Measurements from ENCODE around the gene GRAMD1A. TPM values are rescaled to one million over a fixed set of nuclear protein-coding genes. Genes with fewer than 3 reads are reported as not detected.

Gene GRAMD1A
- total RNA-seq, 1 experiment from 2014 or later = 62.7 TPM

- Histone ChIP-seq H4K20me1 (ENCODE audit: insufficient read depth) (no peaks in the 10 kb centered on the region), H3K4me3 (no peak overlapping the region), H3K27me3 (ENCODE audit: insufficient read depth, low read depth) (peaks cover under 1% of the 10 kb centered on the region; the same call in 1 of the 2 replicates), H3K4me1 (replicated peaks; ENCODE audit: insufficient read depth) (peaks cover 6% of the 10 kb centered on the region; the same call in 1 of the 2 replicates), H3F3A (ENCODE audit: insufficient read depth, low read depth) (peaks cover 17% of the 10 kb centered on the region; the same call in 1 of the 2 replicates), H3K4me2 (no peak overlapping the region), H3K27ac (no peak overlapping the region), H3K79me2 (ENCODE audit: low read depth) (no peaks in the 10 kb centered on the region), H3K36me3 (ENCODE audit: low read depth) (no peaks in the 10 kb centered on the region), H3K9me3 (ENCODE audit: insufficient read depth, low read depth) (no peaks in the 10 kb centered on the region), H2AFZ (no peak overlapping the region), H3K9me2 (ENCODE audit: insufficient read depth) (no peaks in the 10 kb centered on the region)
- TF ChIP-seq, protein P1, sequence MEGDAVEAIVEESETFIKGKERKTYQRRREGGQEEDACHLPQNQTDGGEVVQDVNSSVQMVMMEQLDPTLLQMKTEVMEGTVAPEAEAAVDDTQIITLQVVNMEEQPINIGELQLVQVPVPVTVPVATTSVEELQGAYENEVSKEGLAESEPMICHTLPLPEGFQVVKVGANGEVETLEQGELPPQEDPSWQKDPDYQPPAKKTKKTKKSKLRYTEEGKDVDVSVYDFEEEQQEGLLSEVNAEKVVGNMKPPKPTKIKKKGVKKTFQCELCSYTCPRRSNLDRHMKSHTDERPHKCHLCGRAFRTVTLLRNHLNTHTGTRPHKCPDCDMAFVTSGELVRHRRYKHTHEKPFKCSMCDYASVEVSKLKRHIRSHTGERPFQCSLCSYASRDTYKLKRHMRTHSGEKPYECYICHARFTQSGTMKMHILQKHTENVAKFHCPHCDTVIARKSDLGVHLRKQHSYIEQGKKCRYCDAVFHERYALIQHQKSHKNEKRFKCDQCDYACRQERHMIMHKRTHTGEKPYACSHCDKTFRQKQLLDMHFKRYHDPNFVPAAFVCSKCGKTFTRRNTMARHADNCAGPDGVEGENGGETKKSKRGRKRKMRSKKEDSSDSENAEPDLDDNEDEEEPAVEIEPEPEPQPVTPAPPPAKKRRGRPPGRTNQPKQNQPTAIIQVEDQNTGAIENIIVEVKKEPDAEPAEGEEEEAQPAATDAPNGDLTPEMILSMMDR (conservative IDR thresholded peaks at IDR 0.05) = no peak
- TF ChIP-seq EZH2 (IDR thresholded peaks at IDR 0.05; ENCODE audit: low read depth) = no peak
- BruUV-seq (replicated peaks) = no TSS peak
- ChIA-PET POLR2A (ENCODE audit: unreplicated experiment) (no interaction called here), CTCF (no interaction called here)
- DNase-seq = no peak
- intact Hi-C loops (cut with micrococcal nuclease; ENCODE audit: unreplicated experiment) = no loop called here
Observed at GRCh38 chr19:35025969-35026368, 25.8 kb downstream of the GRAMD1A start.

DNA sequence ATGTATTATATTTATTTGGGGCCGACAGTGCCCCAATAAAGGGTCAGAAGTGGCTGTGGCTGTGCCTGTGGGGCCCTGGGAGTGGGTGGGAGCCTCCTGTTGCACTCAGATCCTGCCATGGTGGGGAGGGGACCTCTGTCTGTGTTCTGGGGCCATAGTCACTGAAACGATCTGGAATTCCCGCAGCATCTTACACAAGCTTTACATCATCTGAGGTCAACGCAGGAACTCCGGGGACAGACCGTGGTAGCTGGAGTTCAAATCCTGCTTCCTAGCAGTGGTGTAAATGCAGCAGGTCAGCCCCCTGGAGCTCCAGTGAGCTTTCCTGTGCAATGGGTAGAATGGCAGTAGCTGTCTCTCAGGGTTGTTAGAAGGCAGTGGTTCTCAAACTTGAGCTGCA is 26.3 kb downstream of the GRAMD1A start:
- ChIA-PET CTCF (no interaction called here), POLR2A (ENCODE audit: unreplicated experiment) (interaction anchor here (0.6 kb wide), 1 partner anchor 689 kb away, joined by 4 read pairs; no protein-coding TSS in a partner anchor)
- Histone ChIP-seq H4K20me1 (ENCODE audit: insufficient read depth) (no peaks in the 10 kb centered on the region), H3K27ac (no peak overlapping the region), H3K79me2 (ENCODE audit: low read depth) (no peaks in the 10 kb centered on the region), H3K4me1 (replicated peaks; ENCODE audit: insufficient read depth) (peaks cover 11% of the 10 kb centered on the region; the same call in 1 of the 2 replicates), H3F3A (ENCODE audit: insufficient read depth, low read depth) (peaks cover 20% of the 10 kb centered on the region), H3K27me3 (ENCODE audit: insufficient read depth, low read depth) (peaks cover 5% of the 10 kb centered on the region), H3K4me3 (no peak overlapping the region), H3K36me3 (ENCODE audit: low read depth) (no peaks in the 10 kb centered on the region), H3K4me2 (no peak overlapping the region), H3K9me3 (ENCODE audit: insufficient read depth, low read depth) (no peaks in the 10 kb centered on the region), H3K9me2 (ENCODE audit: insufficient read depth) (no peaks in the 10 kb centered on the region), H2AFZ (no peak overlapping the region)
- DNase-seq = no peak
- no TSS peak for BruUV-seq (replicated peaks)
- intact Hi-C loops (cut with micrococcal nuclease; ENCODE audit: unreplicated experiment) = no loop called here
- TF ChIP-seq, protein P1 (conservative IDR thresholded peaks at IDR 0.05) = no peak
- no peak for TF ChIP-seq EZH2 (IDR thresholded peaks at IDR 0.05; ENCODE audit: low read depth)

DNA sequence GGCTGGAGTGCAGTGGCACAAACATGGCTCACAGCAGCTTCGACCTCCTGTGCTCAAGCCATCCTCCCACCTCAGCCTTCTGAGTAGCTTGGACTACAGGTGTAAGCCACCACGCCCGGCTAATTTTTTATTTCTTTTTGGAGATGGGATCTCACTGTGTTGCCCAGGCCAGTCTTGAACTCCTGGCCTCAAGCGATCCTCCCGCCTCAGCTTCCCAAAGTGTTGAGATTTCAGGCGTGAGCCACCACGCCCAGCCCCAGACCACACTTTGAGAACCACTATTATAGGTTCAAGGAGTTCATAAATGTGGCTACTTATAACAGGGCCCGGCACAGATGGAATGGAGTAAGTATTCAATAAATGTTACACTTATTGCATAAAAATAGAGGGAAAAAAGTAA is 26.9 kb downstream of the GRAMD1A start:
- TF ChIP-seq, protein P1 (conservative IDR thresholded peaks at IDR 0.05) = no peak
- Histone ChIP-seq H3K4me2 (no peak overlapping the region), H3F3A (ENCODE audit: insufficient read depth, low read depth) (peaks cover 23% of the 10 kb centered on the region), H3K79me2 (ENCODE audit: low read depth) (no peaks in the 10 kb centered on the region), H4K20me1 (ENCODE audit: insufficient read depth) (no peaks in the 10 kb centered on the region), H3K4me1 (replicated peaks; ENCODE audit: insufficient read depth) (peaks cover 12% of the 10 kb centered on the region; the same call in 1 of the 2 replicates), H3K36me3 (ENCODE audit: low read depth) (no peaks in the 10 kb centered on the region), H3K4me3 (no peak overlapping the region), H3K9me2 (ENCODE audit: insufficient read depth) (no peaks in the 10 kb centered on the region), H2AFZ (no peak overlapping the region), H3K27ac (no peak overlapping the region), H3K27me3 (ENCODE audit: insufficient read depth, low read depth) (peaks cover 11% of the 10 kb centered on the region), H3K9me3 (ENCODE audit: insufficient read depth, low read depth) (no peaks in the 10 kb centered on the region)
- ChIA-PET POLR2A (ENCODE audit: unreplicated experiment) (interaction anchor here (0.6 kb wide), 1 partner anchor 689 kb away, joined by 4 read pairs; no protein-coding TSS in a partner anchor), CTCF (no interaction called here)
- no peak for DNase-seq
- no TSS peak for BruUV-seq (replicated peaks)
- intact Hi-C loops (cut with micrococcal nuclease; ENCODE audit: unreplicated experiment) = no loop called here

Data from PC-9 (cell line).